Activated naive CD8-positive, alpha-beta T cell treated with anti-CD3 and anti-CD28 coated beads, Interleukin-2, amount 50 U/mL, for 16 hours (primary cell): ENCODE results near the gene CREB3L4.
"Not testable (repeated sequence)": the region's sequence is repeated elsewhere in the genome, so short reads cannot be mapped to it uniquely, and the experiment has no call there.

Experiments
- DNase-seq: peaks from one replicate; pipeline ENCODE4 v3.0.0-alpha.2; 2020; ENCODE audit warnings: low read depth, low spot score

The CREB3L4 gene

DNA sequence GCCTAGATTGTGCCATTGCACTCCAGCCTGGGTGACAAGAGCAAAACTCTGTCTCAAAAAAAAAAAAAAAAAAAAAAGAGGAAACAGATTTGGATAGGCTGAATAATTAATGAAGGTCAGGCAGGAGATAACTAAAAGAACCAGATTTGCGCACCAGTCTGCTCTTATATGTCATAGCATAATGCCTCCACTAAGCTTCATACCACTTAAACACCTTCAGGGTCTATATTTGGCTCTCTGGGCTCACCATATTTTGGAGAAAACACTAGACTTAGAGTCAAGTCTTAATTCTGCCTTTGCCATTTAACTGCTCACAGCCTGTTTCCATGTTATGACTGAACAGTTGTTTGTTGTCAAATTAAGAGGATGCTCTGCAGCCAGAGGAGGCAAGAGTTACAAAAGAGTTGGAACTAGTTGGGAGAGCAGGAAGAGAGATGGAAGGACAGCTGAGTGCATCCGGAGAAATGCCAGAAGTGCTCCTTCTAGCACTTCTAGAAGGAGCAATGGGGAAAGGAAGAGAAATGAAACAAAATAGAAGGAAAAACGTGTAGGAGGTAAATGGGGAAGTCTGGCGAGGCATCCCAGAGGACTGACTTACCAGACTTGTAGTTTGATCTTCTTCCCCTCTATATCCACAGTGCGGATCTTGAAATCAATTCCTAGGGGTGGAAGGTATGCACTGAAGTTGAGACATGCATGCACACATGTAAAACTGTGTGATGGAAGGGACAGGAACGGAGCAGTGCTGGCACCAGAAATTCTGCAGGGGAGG, 16.6 kb downstream of the CREB3L4 start:
- DNase-seq, result no peak

DNA sequence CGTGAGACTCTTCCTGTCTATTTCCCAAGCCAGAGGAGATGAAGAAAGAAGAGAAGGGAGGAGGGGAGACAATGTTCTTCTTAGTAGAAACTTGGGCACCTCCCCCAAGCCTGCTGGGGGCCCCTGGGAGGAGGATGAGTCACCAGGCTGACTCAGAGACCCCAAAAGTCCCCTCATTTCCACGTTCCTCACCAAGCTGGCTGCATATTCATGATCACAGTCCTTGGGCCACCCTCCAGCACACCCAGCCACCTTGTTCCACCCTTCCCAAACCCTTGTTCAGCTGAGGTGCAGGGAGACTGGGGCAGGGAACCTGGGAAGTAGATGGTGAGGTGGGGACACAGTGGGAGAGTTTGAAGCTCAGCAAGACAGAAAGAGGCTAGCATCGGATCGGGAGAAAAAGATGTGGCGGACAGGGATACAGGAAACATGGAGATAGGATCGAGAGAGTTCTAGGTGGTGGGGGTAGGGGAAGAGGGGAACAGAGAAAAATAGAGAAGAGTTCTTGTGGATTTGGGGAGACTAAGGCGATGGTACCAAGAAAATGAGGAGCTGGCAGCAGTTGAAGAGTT, 17.7 kb downstream of the CREB3L4 start:
- DNase-seq, result peak; percentile 48

DNA sequence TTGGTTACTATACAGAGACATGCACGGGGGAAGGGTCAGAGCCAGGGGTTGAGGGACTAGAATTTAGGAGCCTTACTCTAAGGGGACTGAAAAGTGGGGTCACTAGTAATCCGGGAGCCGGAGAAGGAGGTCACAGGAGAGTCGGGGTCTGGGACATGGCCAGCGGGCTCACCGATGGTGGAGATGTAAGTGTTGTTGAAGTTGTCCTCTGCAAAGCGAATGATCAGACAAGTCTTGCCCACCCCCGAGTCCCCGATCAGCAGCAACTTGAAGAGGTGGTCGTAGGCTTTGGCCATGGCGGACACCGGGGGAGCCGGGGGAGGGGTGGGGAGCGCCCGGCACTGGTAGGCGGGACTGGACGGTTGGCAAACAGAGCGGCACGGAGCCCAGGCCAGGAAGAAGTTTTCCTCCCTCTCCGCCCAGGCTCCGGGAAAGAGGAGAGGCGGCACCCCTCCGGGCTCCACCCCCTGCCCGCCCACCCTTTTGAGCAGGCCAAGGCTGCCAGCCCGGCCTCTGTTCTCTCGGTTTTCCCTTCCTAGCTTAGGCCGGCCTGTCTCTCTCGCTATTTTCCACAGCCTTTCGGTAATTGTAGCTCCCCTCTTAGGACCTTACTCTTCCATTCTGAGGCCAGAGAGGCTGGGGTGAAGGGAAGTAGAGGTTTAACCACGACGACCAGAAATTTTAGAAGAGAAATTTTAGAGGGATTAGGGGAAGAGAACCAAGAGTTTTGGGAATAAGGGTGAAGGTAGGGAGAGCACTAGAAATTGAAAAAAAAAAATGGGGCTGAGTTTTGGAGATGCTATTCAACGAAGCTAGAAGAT, 18.4 kb downstream of the CREB3L4 start, which contains the start of gene RAB13:
Gene RAB13 (minus strand): TSS at position 399 of the 821 bp plus-strand sequence. CDS start 103 bp downstream, at position 296.
- no peak for DNase-seq

DNA sequence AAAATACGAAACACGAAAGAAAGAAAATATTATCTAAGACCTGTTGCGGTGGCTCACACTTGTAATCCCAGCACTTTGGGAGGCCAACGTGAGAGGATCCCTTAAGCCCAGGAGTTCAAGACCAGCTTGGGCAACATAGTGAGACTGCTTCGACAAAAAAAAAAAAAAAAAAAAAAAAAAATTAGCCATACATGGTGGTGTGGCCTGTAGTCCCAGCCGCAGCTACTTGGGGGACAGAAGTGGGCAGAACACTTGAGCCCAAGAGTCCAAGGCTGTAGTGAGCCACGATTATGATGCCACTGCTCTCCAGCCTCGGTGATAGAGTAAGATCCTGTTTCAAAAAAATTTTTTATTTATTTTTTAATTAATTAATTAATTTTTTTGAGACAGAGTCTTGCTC, 19.9 kb downstream of the CREB3L4 start:
- DNase-seq, result no peak

- DNase-seq, result peak; percentile 68
Observed at GRCh38 chr1:153990468-153991150, 22.9 kb downstream of the CREB3L4 start, which contains the start of gene RPS27. TSS of gene RPS27 (plus strand) at chr1:153990762. CDS start at chr1:153990797, 35 bp downstream.

GRCh38 chr1:153991151-153991630, 23.5 kb downstream of the CREB3L4 start:
- no peak for DNase-seq

DNA sequence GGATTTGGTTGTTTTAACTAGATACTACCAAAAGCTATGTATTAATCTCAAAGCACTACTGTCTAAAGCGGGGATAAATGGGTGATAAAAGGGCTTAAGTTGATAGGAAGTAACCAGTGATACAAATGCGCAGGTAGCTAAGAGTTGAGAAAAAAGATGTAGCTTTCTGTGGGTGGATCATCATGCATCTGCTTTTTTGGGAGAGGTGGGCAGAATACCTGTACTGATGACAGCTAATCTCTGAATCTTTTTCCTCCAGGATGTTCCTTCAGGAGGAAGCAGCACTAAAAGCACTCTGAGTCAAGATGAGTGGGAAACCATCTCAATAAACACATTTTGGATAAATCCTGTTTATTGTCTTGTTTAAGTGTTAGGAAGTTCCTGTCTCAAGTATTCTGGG, 24.1 kb downstream of the CREB3L4 start:
- DNase-seq, result no peak

DNA sequence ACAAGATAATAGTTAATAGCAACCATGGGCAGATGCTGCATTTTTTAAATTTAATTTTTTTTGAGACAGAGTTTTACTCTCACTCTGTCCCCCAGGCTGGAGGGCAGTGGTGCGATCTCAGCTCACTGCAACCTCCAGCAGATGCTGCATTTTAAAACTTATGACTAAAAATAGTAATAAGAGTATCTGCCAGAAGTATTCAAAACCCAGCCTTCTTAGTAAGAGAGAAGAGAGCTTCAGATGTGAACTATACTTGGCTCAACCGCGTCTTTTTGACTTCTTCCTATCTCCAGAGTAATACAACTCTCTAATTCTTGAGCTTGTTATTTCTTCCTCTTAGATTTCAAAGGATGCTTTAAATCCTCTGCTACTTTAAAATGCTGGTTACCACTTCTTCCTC, 27.5 kb downstream of the CREB3L4 start:
- no peak for DNase-seq

DNA sequence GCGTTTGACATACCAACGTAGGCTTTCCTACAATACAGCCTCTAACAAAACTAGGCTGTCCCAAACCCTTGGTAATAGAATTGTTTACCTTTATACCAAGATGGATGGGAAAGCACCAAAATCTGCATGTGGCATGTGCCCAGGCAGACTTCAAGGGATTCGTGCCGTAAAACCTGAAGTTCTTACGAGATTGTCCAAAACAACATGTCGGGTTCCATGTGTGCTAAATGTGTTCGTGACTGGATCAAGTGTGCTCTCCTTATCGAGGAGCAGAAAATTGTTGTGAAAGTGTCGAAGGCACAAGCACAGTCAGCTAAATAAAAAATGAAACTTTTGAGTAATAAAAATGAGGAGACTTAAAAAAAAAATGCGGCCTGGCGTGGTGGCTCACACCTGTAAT, 27.9 kb downstream of the CREB3L4 start:
- no peak for DNase-seq

DNA sequence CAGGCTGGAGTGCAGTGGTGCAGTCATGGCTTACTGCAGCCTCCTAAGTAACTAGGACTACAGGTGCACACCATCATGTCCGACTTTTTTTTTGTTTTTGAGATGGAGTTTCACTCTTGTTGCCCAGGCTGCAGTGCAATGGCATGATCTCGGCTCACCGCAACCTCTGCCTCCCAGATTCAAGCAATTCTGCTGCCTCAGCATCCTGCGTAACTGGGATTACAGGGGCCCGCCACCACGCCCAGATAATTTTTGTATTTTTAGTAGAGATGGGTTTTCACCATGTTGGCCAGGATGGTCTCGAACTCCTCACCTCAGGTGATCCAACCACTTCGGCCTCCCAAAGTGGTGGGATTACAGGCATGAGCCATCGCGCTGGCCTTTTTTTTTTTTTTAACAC, 29.2 kb downstream of the CREB3L4 start:
- DNase-seq, result not testable (repeated sequence)

DNA sequence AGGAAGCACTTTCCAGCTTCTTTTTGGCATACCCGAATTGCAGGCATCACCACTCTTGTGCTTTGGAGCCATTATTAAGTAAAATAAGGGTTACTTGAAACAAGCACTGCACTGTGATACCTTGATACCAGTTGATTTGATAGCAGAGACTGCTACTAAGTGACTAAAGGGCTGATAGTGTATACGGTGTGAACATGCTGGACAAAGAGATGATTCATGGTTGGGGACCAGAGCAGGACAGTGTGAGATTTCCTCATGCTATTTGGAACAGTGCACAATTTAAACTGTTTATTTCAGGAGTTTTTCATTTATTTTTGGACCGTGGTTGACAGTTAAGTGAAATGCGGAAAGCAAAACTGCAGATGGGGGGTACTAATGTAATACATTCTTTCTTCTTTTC, 32.7 kb downstream of the CREB3L4 start:
- no peak for DNase-seq

DNA sequence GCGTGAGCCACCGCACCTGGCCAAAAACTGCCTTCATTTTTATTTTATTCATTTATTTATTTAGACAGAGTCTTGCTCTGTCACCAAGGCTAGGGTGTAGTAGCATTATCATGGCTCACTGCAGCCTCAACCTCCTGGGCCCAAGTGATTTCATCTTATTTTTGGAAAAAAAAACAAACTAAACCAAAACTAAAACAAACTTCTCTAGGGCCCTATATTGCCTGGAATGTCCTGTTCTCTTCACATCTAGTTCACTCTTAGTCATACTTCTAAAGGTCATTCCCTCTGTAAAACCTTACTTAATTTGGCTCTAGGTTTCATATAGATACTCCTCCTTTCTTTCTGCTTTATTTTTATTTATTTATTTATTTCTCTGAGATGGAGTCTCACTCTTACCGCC, 38.4 kb downstream of the CREB3L4 start:
- no peak for DNase-seq

GRCh38 chr1:154012129-154012528, 44.4 kb downstream of the CREB3L4 start:
- no peak for DNase-seq

GRCh38 chr1:154012543-154012942, 44.8 kb downstream of the CREB3L4 start:
- DNase-seq, result not testable (repeated sequence)

- no peak for DNase-seq
Observed at GRCh38 chr1:154014154-154014907, 46.6 kb downstream of the CREB3L4 start.

GRCh38 chr1:154019269-154019668, 51.6 kb downstream of the CREB3L4 start:
- no peak for DNase-seq

DNA sequence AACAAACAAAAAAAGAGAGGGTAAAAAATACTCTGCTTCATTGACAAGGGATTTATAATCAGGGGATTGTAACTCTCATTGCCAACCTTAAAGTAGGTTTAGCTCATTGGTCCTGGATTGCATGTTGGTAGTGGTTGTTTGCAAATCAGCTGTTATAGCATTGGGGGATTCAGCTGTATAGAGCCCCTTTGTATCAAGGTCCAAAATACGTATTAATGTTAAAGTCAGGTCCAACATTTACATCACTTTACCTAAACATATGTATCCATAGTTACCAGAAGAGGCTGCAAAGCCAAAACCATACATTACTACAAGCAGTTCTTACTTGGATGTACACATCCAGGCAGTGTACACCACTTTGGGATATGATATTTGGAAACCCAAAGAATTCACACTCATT, 52.2 kb downstream of the CREB3L4 start:
- DNase-seq, result no peak
